ENCODE measurements around the gene ABCB11. TPM values are rescaled to one million over a fixed set of nuclear protein-coding genes. Genes with fewer than 3 reads are reported as not detected.

ABCB11 gene
- polyA plus RNA-seq, 3 donors, result not detected

GRCh38 chr2:168928113-168928831 lies 102.9 kb downstream of the ABCB11 start:
- no peaks in the 10 kb centered on the region for H3K9me3 ChIP-seq (replicated peaks in 1 of 2; ENCODE audit: control insufficient read depth in 1 of 2, insufficient read depth in 1 of 2, low read length in 2 of 2)
- H3K27ac ChIP-seq (ENCODE audit: low read depth in 1 of 2, low read length in 2 of 2), result no peak overlapping the region
- no peak overlapping the region for H2AFZ ChIP-seq (ENCODE audit: insufficient read depth, low read depth, low read length, poor library complexity, severe bottlenecking)
- no peaks in the 10 kb centered on the region for H3K4me1 ChIP-seq (ENCODE audit: control insufficient read depth in 1 of 2, insufficient read depth in 2 of 2, low read length in 2 of 2)
- Mint-ChIP-seq H3K9me3 (peaks cover 0 to 3% (median 0%) of the 10 kb centered on the region in 7 donors), H3K27ac (no peak overlapping the region), H3K4me1 (no peaks in the 10 kb centered on the region), H3K36me3 (no peaks in the 10 kb centered on the region), H3K27me3 (ENCODE audit: low read depth in 3 of 3) (peaks cover 0 to 1% (median 0%) of the 10 kb centered on the region in 3 donors), H3K4me3 (no peak overlapping the region)
- intact Hi-C loops (cut with micrococcal nuclease), result no loop called here
- H3K4me2 ChIP-seq (replicated peaks; ENCODE audit: extremely low read depth, low read length, poor library complexity, severe bottlenecking), result no peak overlapping the region
- H4K20me1 ChIP-seq (ENCODE audit: insufficient read depth, low read length), result no peaks in the 10 kb centered on the region
- TF ChIP-seq, protein P1, sequence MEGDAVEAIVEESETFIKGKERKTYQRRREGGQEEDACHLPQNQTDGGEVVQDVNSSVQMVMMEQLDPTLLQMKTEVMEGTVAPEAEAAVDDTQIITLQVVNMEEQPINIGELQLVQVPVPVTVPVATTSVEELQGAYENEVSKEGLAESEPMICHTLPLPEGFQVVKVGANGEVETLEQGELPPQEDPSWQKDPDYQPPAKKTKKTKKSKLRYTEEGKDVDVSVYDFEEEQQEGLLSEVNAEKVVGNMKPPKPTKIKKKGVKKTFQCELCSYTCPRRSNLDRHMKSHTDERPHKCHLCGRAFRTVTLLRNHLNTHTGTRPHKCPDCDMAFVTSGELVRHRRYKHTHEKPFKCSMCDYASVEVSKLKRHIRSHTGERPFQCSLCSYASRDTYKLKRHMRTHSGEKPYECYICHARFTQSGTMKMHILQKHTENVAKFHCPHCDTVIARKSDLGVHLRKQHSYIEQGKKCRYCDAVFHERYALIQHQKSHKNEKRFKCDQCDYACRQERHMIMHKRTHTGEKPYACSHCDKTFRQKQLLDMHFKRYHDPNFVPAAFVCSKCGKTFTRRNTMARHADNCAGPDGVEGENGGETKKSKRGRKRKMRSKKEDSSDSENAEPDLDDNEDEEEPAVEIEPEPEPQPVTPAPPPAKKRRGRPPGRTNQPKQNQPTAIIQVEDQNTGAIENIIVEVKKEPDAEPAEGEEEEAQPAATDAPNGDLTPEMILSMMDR (IDR thresholded peaks at IDR 0.05), result no peak
- H3K79me2 ChIP-seq (ENCODE audit: insufficient read depth, low read length), result no peaks in the 10 kb centered on the region
- no peaks in the 10 kb centered on the region for H3K36me3 ChIP-seq (replicated peaks in 1 of 2; ENCODE audit: control insufficient read depth in 1 of 2, insufficient read depth in 2 of 2, low read length in 2 of 2)
- WGBS (ENCODE audit: insufficient coverage), result 100% methylated on average over 2 of the region's 3 CpGs
- H3K9ac ChIP-seq (ENCODE audit: insufficient read depth, low read length, poor library complexity, severe bottlenecking), result no peak overlapping the region
- H3K4me3 ChIP-seq (replicated peaks in 1 of 3; ENCODE audit: low read depth in 2 of 3, low read length in 3 of 3), result no peak overlapping the region
- peaks cover 0 to 2% of the 10 kb centered on the region in 2 donors for H3K27me3 ChIP-seq (ENCODE audit: control insufficient read depth in 2 of 2, insufficient read depth in 2 of 2, low read length in 2 of 2)
- no peak for DNase-seq

DNA sequence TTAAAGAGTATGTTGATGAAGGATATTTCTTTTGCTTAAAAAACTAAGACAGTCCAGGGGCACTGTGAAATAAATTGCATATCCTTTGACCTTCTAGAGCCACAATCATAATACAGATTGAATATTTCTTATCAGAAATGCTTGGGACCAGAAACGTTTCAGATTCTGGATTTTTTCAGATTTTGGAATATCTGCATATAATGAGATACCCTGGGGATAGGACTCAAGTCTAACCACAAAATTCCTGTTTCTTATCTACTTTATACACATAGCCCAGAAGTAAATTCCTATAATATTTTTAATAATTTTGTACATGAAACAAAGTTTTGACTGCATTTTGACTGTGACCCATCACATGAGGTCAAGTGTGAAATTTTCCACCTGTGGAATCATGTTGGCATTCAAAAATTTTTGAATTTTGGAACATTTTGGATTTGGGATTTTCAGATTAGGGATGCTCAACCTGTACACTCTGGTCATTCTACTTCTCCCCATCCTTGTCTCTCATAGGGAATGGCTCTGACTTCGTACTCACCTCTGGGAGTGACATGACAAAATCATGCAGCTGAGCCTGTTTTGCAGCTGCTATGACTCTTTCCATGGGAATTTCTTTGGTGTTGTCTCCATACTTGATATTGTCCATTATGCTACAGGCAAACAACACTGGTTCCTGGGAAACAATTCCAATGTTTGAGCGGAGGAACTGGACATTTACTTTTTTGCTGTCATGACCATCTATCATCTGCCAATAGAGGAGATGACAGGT lies 104.3 kb downstream of the ABCB11 start:
- no peak overlapping the region for H3K27ac Mint-ChIP-seq
- peaks cover 0 to 2% (median 1%) of the 10 kb centered on the region in 3 donors for H3K27me3 Mint-ChIP-seq (ENCODE audit: low read depth in 3 of 3)
- no peak for DNase-seq

More for the DNA sequence above, 104.3 kb downstream of the ABCB11 start:
- Histone ChIP-seq H3K9me3 (replicated peaks in 1 of 2; ENCODE audit: control insufficient read depth in 1 of 2, insufficient read depth in 1 of 2, low read length in 2 of 2) (no peaks in the 10 kb centered on the region), H3K27ac (ENCODE audit: low read depth in 1 of 2, low read length in 2 of 2) (no peak overlapping the region), H3K4me3 (replicated peaks in 1 of 3; ENCODE audit: low read depth in 2 of 3, low read length in 3 of 3) (no peak overlapping the region), H3K4me1 (ENCODE audit: control insufficient read depth in 1 of 2, insufficient read depth in 2 of 2, low read length in 2 of 2) (no peaks in the 10 kb centered on the region), H3K4me2 (replicated peaks; ENCODE audit: extremely low read depth, low read length, poor library complexity, severe bottlenecking) (no peak overlapping the region), H3K27me3 (ENCODE audit: control insufficient read depth in 2 of 2, insufficient read depth in 2 of 2, low read length in 2 of 2) (peaks cover 0 to 2% of the 10 kb centered on the region in 2 donors), H3K36me3 (replicated peaks in 1 of 2; ENCODE audit: control insufficient read depth in 1 of 2, insufficient read depth in 2 of 2, low read length in 2 of 2) (no peaks in the 10 kb centered on the region), H3K79me2 (ENCODE audit: insufficient read depth, low read length) (no peaks in the 10 kb centered on the region), H2AFZ (ENCODE audit: insufficient read depth, low read depth, low read length, poor library complexity, severe bottlenecking) (no peak overlapping the region), H3K9ac (ENCODE audit: insufficient read depth, low read length, poor library complexity, severe bottlenecking) (no peak overlapping the region), H4K20me1 (ENCODE audit: insufficient read depth, low read length) (no peaks in the 10 kb centered on the region)
- WGBS (ENCODE audit: insufficient coverage), result 100% methylated on average over 1 of the region's 3 CpGs
- intact Hi-C loops (cut with micrococcal nuclease), result no loop called here
- TF ChIP-seq, protein P1 (IDR thresholded peaks at IDR 0.05), result no peak
- Mint-ChIP-seq H3K4me1 (no peaks in the 10 kb centered on the region), H3K36me3 (no peaks in the 10 kb centered on the region), H3K4me3 (no peak overlapping the region), H3K9me3 (no peaks in the 10 kb centered on the region)

Data from CD14-positive monocyte (primary cell).